PC-9 (cell line): Measurements from ENCODE around the gene ACAT2. TPM values are rescaled to one million over a fixed set of nuclear protein-coding genes. Genes with fewer than 3 reads are reported as not detected.
"Not testable (repeated sequence)": the region's sequence is repeated elsewhere in the genome, so short reads cannot be mapped to it uniquely, and the experiment has no call there.

Experiments
- BruUV-seq: library from RNA; stranded (reverse); fragments of 400-500 nt; replicated peaks from 2 replicates; lab custom pipeline; 2021; lab: Mats Ljungman, UMichigan
- CTCF ChIA-PET: fragments of 300-600 bp; sonication (Branson Sonifier 250); formaldehyde crosslinking; loops from one replicate; lab custom pipeline; 2022; ENCODE audit warnings: antibody characterized with exemption; lab: Charles Lee
- POLR2A ChIA-PET: fragments of 300-600 bp; sonication (Branson Sonifier 250); formaldehyde crosslinking; loops from one replicate; lab custom pipeline; 2022; ENCODE audit warnings: antibody characterized with exemption; ENCODE audit not compliant: unreplicated experiment; lab: Charles Lee
- DNase-seq, 2 experiments: peaks; one replicate each; pipeline versions ENCODE4 v3.0.0 to v3.0.0-alpha.2; 2015 to 2022; ENCODE audit warnings: mixed read lengths in 1 of 2
- H2AFZ ChIP-seq: fragments of 200-600 bp; sonication (generic); 2 replicates; pipeline ENCODE4 v1.8.1; 2017; ENCODE audit warnings: antibody characterized with exemption
- H3F3A ChIP-seq: fragments of 200-600 bp; sonication (generic); 2 replicates; pipeline ENCODE4 v1.8.1; 2017; ENCODE audit warnings: antibody characterized with exemption, mild to moderate bottlenecking, low read depth; ENCODE audit not compliant: insufficient read depth
- H3K27ac ChIP-seq: fragments of 200-600 bp; sonication (generic); 2 replicates; pipeline ENCODE4 v1.6.1; 2016; ENCODE audit warnings: mixed run types
- H3K27me3 ChIP-seq: fragments of 200-600 bp; sonication (generic); 2 replicates; pipeline ENCODE4 v1.6.1; 2016; ENCODE audit warnings: low read depth, mixed run types; ENCODE audit not compliant: insufficient read depth
- H3K36me3 ChIP-seq: fragments of 200-600 bp; sonication (generic); 2 replicates; pipeline ENCODE4 v1.6.1; 2016; ENCODE audit warnings: low read depth, mixed run types
- H3K4me1 ChIP-seq: fragments of 200-600 bp; sonication (generic); replicated peaks from 2 replicates; pipeline ENCODE4 v1.6.1; 2016; ENCODE audit warnings: mixed run types; ENCODE audit not compliant: insufficient read depth
- H3K4me2 ChIP-seq: fragments of 200-600 bp; sonication (generic); 2 replicates; pipeline ENCODE4 v1.6.1; 2017; ENCODE audit warnings: mixed run types
- H3K4me3 ChIP-seq: fragments of 200-600 bp; sonication (generic); 2 replicates; pipeline ENCODE4 v1.6.1; 2016; ENCODE audit warnings: mixed run types
- H3K79me2 ChIP-seq: fragments of 200-600 bp; sonication (generic); 2 replicates; pipeline ENCODE4 v1.6.1; 2017; ENCODE audit warnings: low read depth, mixed run types
- H3K9me2 ChIP-seq: fragments of 200-600 bp; sonication (generic); 2 replicates; pipeline ENCODE4 v1.8.1; 2017; ENCODE audit warnings: mild to moderate bottlenecking; ENCODE audit not compliant: insufficient read depth
- H3K9me3 ChIP-seq: fragments of 200-600 bp; sonication (generic); 2 replicates; pipeline ENCODE4 v1.8.1; 2016; ENCODE audit warnings: low read depth; ENCODE audit not compliant: insufficient read depth
- H4K20me1 ChIP-seq: fragments of 200-600 bp; sonication (generic); 2 replicates; pipeline ENCODE4 v1.8.1; 2017; ENCODE audit not compliant: insufficient read depth
- EZH2 ChIP-seq: fragments of 200-600 bp; sonication (generic); IDR thresholded peaks from 2 replicates; pipeline ENCODE4 v1.8.0; 2017; ENCODE audit warnings: antibody characterized with exemption, low read depth
- intact Hi-C: fragments of 100-400 bp; cut with micrococcal nuclease; formaldehyde crosslinking; loops from one replicate; pipeline ENCODE4 v1.10.0; 2022; ENCODE audit not compliant: unreplicated experiment
- total RNA-seq: library from RNA; stranded (reverse); gene quantifications from 2 replicates; pipeline ENCODE4 v1.2.3, GENCODE V29; 2021
- TF ChIP-seq, protein P1 (sequence below): fragments of 200-600 bp; sonication (generic); conservative IDR thresholded peaks from 2 replicates; pipeline ENCODE4 v1.6.1; 2017; ENCODE audit warnings: mixed run types, antibody characterized with exemption, mild to moderate bottlenecking, moderate library complexity

The ACAT2 gene
- total RNA-seq, 1 experiment from 2014 or later: 71.0 TPM

DNA sequence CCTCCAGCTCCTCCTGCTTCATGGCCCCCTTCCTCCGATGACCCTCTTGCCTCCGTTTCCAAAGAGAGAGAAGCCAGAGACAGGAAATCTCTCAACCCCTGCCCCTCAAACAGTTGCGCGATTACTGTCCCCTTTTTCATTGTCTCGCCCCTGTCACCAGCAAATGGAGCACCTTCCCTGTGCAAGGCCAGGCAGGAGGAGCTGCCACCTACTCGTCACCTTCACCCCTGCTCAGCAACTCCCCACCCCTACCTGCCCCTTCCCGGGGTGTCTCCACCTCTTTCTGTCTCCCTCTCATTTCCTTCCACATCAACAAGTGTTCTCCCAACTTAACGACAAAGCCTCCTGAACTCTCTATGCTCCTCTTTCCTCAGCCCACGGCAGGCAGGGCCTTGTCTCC, 51.9 kb downstream of the ACAT2 start:
- Histone ChIP-seq H3K4me3 (no peak overlapping the region), H2AFZ (no peak overlapping the region), H3F3A (no peaks in the 10 kb centered on the region), H3K27ac (no peak overlapping the region), H4K20me1 (no peaks in the 10 kb centered on the region), H3K27me3 (peaks cover 19% of the 10 kb centered on the region), H3K4me1 (no peaks in the 10 kb centered on the region), H3K4me2 (no peak overlapping the region), H3K9me3 (no peaks in the 10 kb centered on the region), H3K36me3 (no peaks in the 10 kb centered on the region), H3K79me2 (no peaks in the 10 kb centered on the region), H3K9me2 (no peaks in the 10 kb centered on the region)
- intact Hi-C loops: no loop called here
- BruUV-seq: no TSS peak
- ChIA-PET CTCF (no interaction called here), POLR2A (no interaction called here)
- DNase-seq: no peak
- no peak for TF ChIP-seq EZH2
- TF ChIP-seq, protein P1, sequence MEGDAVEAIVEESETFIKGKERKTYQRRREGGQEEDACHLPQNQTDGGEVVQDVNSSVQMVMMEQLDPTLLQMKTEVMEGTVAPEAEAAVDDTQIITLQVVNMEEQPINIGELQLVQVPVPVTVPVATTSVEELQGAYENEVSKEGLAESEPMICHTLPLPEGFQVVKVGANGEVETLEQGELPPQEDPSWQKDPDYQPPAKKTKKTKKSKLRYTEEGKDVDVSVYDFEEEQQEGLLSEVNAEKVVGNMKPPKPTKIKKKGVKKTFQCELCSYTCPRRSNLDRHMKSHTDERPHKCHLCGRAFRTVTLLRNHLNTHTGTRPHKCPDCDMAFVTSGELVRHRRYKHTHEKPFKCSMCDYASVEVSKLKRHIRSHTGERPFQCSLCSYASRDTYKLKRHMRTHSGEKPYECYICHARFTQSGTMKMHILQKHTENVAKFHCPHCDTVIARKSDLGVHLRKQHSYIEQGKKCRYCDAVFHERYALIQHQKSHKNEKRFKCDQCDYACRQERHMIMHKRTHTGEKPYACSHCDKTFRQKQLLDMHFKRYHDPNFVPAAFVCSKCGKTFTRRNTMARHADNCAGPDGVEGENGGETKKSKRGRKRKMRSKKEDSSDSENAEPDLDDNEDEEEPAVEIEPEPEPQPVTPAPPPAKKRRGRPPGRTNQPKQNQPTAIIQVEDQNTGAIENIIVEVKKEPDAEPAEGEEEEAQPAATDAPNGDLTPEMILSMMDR: no peak

DNA sequence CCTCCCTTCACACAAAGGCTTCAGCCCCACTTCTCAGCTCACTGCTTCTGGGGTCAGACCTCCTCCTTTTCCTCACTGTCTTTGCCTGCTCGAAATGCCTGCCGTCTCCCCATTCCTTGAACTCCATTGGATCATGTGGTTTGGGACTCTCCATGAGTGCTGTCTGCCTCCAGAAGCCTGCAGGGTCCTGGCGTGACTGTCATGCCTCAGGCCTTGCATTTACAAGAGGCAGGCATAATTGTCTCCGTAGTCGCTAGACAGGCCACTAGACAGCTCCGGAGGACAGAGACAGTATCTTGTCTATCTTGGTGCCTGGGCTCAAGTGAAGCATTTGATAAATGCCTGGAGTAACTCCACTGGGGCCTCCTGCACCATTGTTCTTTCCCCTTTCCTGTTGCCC, 53.6 kb downstream of the ACAT2 start:
- Histone ChIP-seq H3F3A (no peaks in the 10 kb centered on the region), H3K9me2 (no peaks in the 10 kb centered on the region), H3K4me2 (no peak overlapping the region), H3K27ac (no peak overlapping the region), H3K36me3 (no peaks in the 10 kb centered on the region), H2AFZ (no peak overlapping the region), H3K27me3 (peaks cover 35% of the 10 kb centered on the region), H4K20me1 (no peaks in the 10 kb centered on the region), H3K4me3 (no peak overlapping the region), H3K9me3 (no peaks in the 10 kb centered on the region), H3K4me1 (no peaks in the 10 kb centered on the region), H3K79me2 (no peaks in the 10 kb centered on the region)
- no TSS peak for BruUV-seq
- POLR2A ChIA-PET: no interaction called here
- intact Hi-C loops: no loop called here
- DNase-seq: no peak
- TF ChIP-seq, protein P1: no peak
- TF ChIP-seq EZH2: no peak
- CTCF ChIA-PET: no interaction called here

DNA sequence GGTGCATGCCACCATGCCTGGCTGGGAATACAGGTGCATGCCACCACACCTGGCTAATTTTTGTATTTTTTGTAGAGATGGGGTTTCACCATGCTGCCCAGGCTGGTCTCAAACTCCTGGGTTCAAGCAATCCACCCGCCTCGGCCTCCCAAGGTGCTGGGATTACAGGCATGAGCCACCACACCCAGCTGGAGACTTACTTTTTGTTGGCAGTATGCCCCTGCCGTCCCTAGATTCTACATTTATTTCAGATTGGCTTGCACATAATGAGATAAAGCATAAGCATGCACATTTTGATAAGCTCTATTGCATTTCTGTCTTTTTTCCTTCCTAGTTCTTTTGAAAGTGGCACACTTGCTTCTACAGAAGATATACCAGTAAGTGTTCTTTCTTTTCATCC, 54.9 kb downstream of the ACAT2 start:
- H4K20me1 ChIP-seq, intact Hi-C loops, CTCF ChIA-PET, BruUV-seq, POLR2A ChIA-PET, H3K4me1 ChIP-seq, H3K36me3 ChIP-seq, H3K4me2 ChIP-seq, H2AFZ ChIP-seq, H3K9me2 ChIP-seq, H3F3A ChIP-seq, H3K27ac ChIP-seq, H3K79me2 ChIP-seq, DNase-seq, H3K4me3 ChIP-seq, H3K9me3 ChIP-seq: not testable (repeated sequence)
- H3K27me3 ChIP-seq: peaks cover 40% of the 10 kb centered on the region
